ENCODE results near the gene SPTBN4.

The SPTBN4 gene

GRCh38 chr19:40565910-40566495 lies 99.2 kb downstream of the SPTBN4 start:
- no peak overlapping the region for H3K4me3 ChIP-seq (ENCODE audit: low read depth, low read length)
- no peak overlapping the region for H3K9ac ChIP-seq (ENCODE audit: low read depth, low read length)
- H3K4me1 ChIP-seq (ENCODE audit: control insufficient read depth, insufficient read depth, low read length) = no peaks in the 10 kb centered on the region
- H3K36me3 ChIP-seq (ENCODE audit: control insufficient read depth, insufficient read depth, low read length) = no peaks in the 10 kb centered on the region
- no peaks in the 10 kb centered on the region for H3K9me3 ChIP-seq (ENCODE audit: control insufficient read depth, insufficient read depth, low read length)
- peaks cover 64% of the 10 kb centered on the region for H3K27me3 ChIP-seq (ENCODE audit: control insufficient read depth, insufficient read depth, low read length)

- Histone ChIP-seq H3K36me3 (ENCODE audit: control insufficient read depth, insufficient read depth, low read length) (no peaks in the 10 kb centered on the region), H3K27me3 (ENCODE audit: control insufficient read depth, insufficient read depth, low read length) (peaks cover 65% of the 10 kb centered on the region), H3K4me3 (ENCODE audit: low read depth, low read length) (peak overlapping the region; percentile 49), H3K4me1 (ENCODE audit: control insufficient read depth, insufficient read depth, low read length) (no peaks in the 10 kb centered on the region), H3K9ac (ENCODE audit: low read depth, low read length) (no peak overlapping the region), H3K9me3 (ENCODE audit: control insufficient read depth, insufficient read depth, low read length) (no peaks in the 10 kb centered on the region)
Measured at GRCh38 chr19:40567040-40567749, 100.4 kb downstream of the SPTBN4 start.

- H3K27me3 ChIP-seq (ENCODE audit: control insufficient read depth, insufficient read depth, low read length) = peaks cover 64% of the 10 kb centered on the region
- H3K36me3 ChIP-seq (ENCODE audit: control insufficient read depth, insufficient read depth, low read length) = no peaks in the 10 kb centered on the region
- peak overlapping the region; percentile 49 for H3K4me3 ChIP-seq (ENCODE audit: low read depth, low read length)
- H3K4me1 ChIP-seq (ENCODE audit: control insufficient read depth, insufficient read depth, low read length) = no peaks in the 10 kb centered on the region
- H3K9ac ChIP-seq (ENCODE audit: low read depth, low read length) = no peak overlapping the region
- H3K9me3 ChIP-seq (ENCODE audit: control insufficient read depth, insufficient read depth, low read length) = no peaks in the 10 kb centered on the region
Measured at GRCh38 chr19:40567750-40568494, 101.1 kb downstream of the SPTBN4 start.

- Histone ChIP-seq H3K4me3 (ENCODE audit: low read depth, low read length) (peak overlapping the region; percentile 65), H3K27me3 (ENCODE audit: control insufficient read depth, insufficient read depth, low read length) (peaks cover 52% of the 10 kb centered on the region), H3K36me3 (ENCODE audit: control insufficient read depth, insufficient read depth, low read length) (no peaks in the 10 kb centered on the region), H3K9me3 (ENCODE audit: control insufficient read depth, insufficient read depth, low read length) (no peaks in the 10 kb centered on the region), H3K9ac (ENCODE audit: low read depth, low read length) (no peak overlapping the region), H3K4me1 (ENCODE audit: control insufficient read depth, insufficient read depth, low read length) (no peaks in the 10 kb centered on the region)
Measured at GRCh38 chr19:40570313-40571004, 103.7 kb downstream of the SPTBN4 start.

GRCh38 chr19:40571005-40571318 lies 104.2 kb downstream of the SPTBN4 start:
- no peaks in the 10 kb centered on the region for H3K4me1 ChIP-seq (ENCODE audit: control insufficient read depth, insufficient read depth, low read length)
- H3K9me3 ChIP-seq (ENCODE audit: control insufficient read depth, insufficient read depth, low read length) = no peaks in the 10 kb centered on the region
- no peak overlapping the region for H3K9ac ChIP-seq (ENCODE audit: low read depth, low read length)
- H3K36me3 ChIP-seq (ENCODE audit: control insufficient read depth, insufficient read depth, low read length) = no peaks in the 10 kb centered on the region
- peaks cover 47% of the 10 kb centered on the region for H3K27me3 ChIP-seq (ENCODE audit: control insufficient read depth, insufficient read depth, low read length)
- H3K4me3 ChIP-seq (ENCODE audit: low read depth, low read length) = peak overlapping the region; percentile 36

GRCh38 chr19:40571831-40572495 lies 105.2 kb downstream of the SPTBN4 start:
- Histone ChIP-seq H3K36me3 (ENCODE audit: control insufficient read depth, insufficient read depth, low read length) (no peaks in the 10 kb centered on the region), H3K4me1 (ENCODE audit: control insufficient read depth, insufficient read depth, low read length) (no peaks in the 10 kb centered on the region), H3K9ac (ENCODE audit: low read depth, low read length) (no peak overlapping the region), H3K4me3 (ENCODE audit: low read depth, low read length) (no peak overlapping the region), H3K27me3 (ENCODE audit: control insufficient read depth, insufficient read depth, low read length) (peaks cover 37% of the 10 kb centered on the region), H3K9me3 (ENCODE audit: control insufficient read depth, insufficient read depth, low read length) (no peaks in the 10 kb centered on the region)

GRCh38 chr19:40575326-40575725 lies 108.5 kb downstream of the SPTBN4 start:
- Histone ChIP-seq H3K9ac (ENCODE audit: low read depth, low read length) (no peak overlapping the region), H3K4me3 (ENCODE audit: low read depth, low read length) (peak overlapping the region; percentile 94)

GRCh38 chr19:40576151-40576584 lies 109.4 kb downstream of the SPTBN4 start:
- Histone ChIP-seq H3K4me3 (ENCODE audit: low read depth, low read length) (peak overlapping the region; percentile 94), H3K4me1 (ENCODE audit: control insufficient read depth, insufficient read depth, low read length) (peaks cover 3% of the 10 kb centered on the region), H3K36me3 (ENCODE audit: control insufficient read depth, insufficient read depth, low read length) (peaks cover 7% of the 10 kb centered on the region), H3K27me3 (ENCODE audit: control insufficient read depth, insufficient read depth, low read length) (peaks cover 3% of the 10 kb centered on the region), H3K9me3 (ENCODE audit: control insufficient read depth, insufficient read depth, low read length) (no peaks in the 10 kb centered on the region), H3K9ac (ENCODE audit: low read depth, low read length) (peak overlapping the region; percentile 37)

More at GRCh38 chr19:40575326-40575725, 108.5 kb downstream of the SPTBN4 start:
- Histone ChIP-seq H3K27me3 (ENCODE audit: control insufficient read depth, insufficient read depth, low read length) (peaks cover 4% of the 10 kb centered on the region), H3K9me3 (ENCODE audit: control insufficient read depth, insufficient read depth, low read length) (no peaks in the 10 kb centered on the region), H3K4me1 (ENCODE audit: control insufficient read depth, insufficient read depth, low read length) (peaks cover 3% of the 10 kb centered on the region), H3K36me3 (ENCODE audit: control insufficient read depth, insufficient read depth, low read length) (peaks cover 3% of the 10 kb centered on the region)

GRCh38 chr19:40576585-40577451 lies 110.0 kb downstream of the SPTBN4 start, which contains the start of gene SHKBP1:
Gene SHKBP1, plus strand, starts transcription at chr19:40576873. Its CDS starts 27 bp downstream, at chr19:40576900.
- H3K36me3 ChIP-seq (ENCODE audit: control insufficient read depth, insufficient read depth, low read length) = peaks cover 11% of the 10 kb centered on the region
- H3K9me3 ChIP-seq (ENCODE audit: control insufficient read depth, insufficient read depth, low read length) = no peaks in the 10 kb centered on the region
- H3K4me3 ChIP-seq (ENCODE audit: low read depth, low read length) = peak within 1 kb of the TSS; percentile 94
- peaks cover 3% of the 10 kb centered on the region for H3K4me1 ChIP-seq (ENCODE audit: control insufficient read depth, insufficient read depth, low read length)
- no peaks in the 10 kb centered on the region for H3K27me3 ChIP-seq (ENCODE audit: control insufficient read depth, insufficient read depth, low read length)
- peak within 1 kb of the TSS; percentile 70 for H3K9ac ChIP-seq (ENCODE audit: low read depth, low read length)

- no peak overlapping the region for H3K9ac ChIP-seq (ENCODE audit: low read depth, low read length)
- no peaks in the 10 kb centered on the region for H3K9me3 ChIP-seq (ENCODE audit: control insufficient read depth, insufficient read depth, low read length)
- peaks cover 3% of the 10 kb centered on the region for H3K4me1 ChIP-seq (ENCODE audit: control insufficient read depth, insufficient read depth, low read length)
- no peaks in the 10 kb centered on the region for H3K27me3 ChIP-seq (ENCODE audit: control insufficient read depth, insufficient read depth, low read length)
- H3K4me3 ChIP-seq (ENCODE audit: low read depth, low read length) = peak overlapping the region; percentile 94
- peaks cover 15% of the 10 kb centered on the region for H3K36me3 ChIP-seq (ENCODE audit: control insufficient read depth, insufficient read depth, low read length)
Measured at GRCh38 chr19:40578442-40578908, 111.7 kb downstream of the SPTBN4 start.

Data from iPS-15b (cell line).